HFF-Myc (cell line): ENCODE data around the gene HOXA1.

Experiments
- DNase-seq: peaks from one replicate; pipeline ENCODE4 v3.0.0-alpha.2; 2011; ENCODE audit warnings: low read depth; ENCODE audit errors: extremely low read depth
- H3K4me3 ChIP-seq: replicated peaks from 2 replicates; pipeline ENCODE4 v1.5.1; 2011; ENCODE audit warnings: low read depth, mild to moderate bottlenecking, control low read depth, low read length
- CTCF ChIP-seq: IDR thresholded peaks from 2 replicates; pipeline ENCODE4 v1.5.1; 2012; ENCODE audit warnings: mild to moderate bottlenecking, low read depth, low read length, control low read depth; ENCODE audit errors: missing control alignments

Gene HOXA1

GRCh38 chr7:27138472-27138871 lies 42.7 kb upstream of the HOXA1 start:
- TF ChIP-seq CTCF = no peak
- no peak overlapping the region for H3K4me3 ChIP-seq
- no peak for DNase-seq

GRCh38 chr7:27137640-27138315 lies 42.0 kb upstream of the HOXA1 start:
- no peak for DNase-seq
- no peak overlapping the region for H3K4me3 ChIP-seq
- TF ChIP-seq CTCF = no peak

- DNase-seq = no peak
- TF ChIP-seq CTCF = no peak
Measured at GRCh38 chr7:27134392-27134791, 38.6 kb upstream of the HOXA1 start.

GRCh38 chr7:27133409-27134231 lies 37.8 kb upstream of the HOXA1 start:
- no peak overlapping the region for H3K4me3 ChIP-seq
- no peak for DNase-seq
- TF ChIP-seq CTCF = no peak

More at GRCh38 chr7:27134392-27134791, 38.6 kb upstream of the HOXA1 start:
- H3K4me3 ChIP-seq = no peak overlapping the region

GRCh38 chr7:27132978-27133377 lies 37.2 kb upstream of the HOXA1 start:
- no peak overlapping the region for H3K4me3 ChIP-seq
- no peak for TF ChIP-seq CTCF
- no peak for DNase-seq

- TF ChIP-seq CTCF = no peak
- no peak for DNase-seq
- no peak overlapping the region for H3K4me3 ChIP-seq
Measured at GRCh38 chr7:27132214-27132613, 36.4 kb upstream of the HOXA1 start.
